BLaER1 (cell line): ENCODE results near the gene GOLGA7B.

Source experiments
- H3K27ac ChIP-seq: shearing (Covaris generic); formaldehyde crosslinking; 2 replicates; pipeline ENCODE4 v1.8.1; 2022
- H3K27me3 ChIP-seq: shearing (Covaris generic); formaldehyde crosslinking; 2 replicates; pipeline ENCODE4 v1.8.1; 2022
- H3K36me3 ChIP-seq: shearing (Covaris generic); formaldehyde crosslinking; 2 replicates; pipeline ENCODE4 v1.8.1; 2022
- H3K4me1 ChIP-seq: shearing (Covaris generic); formaldehyde crosslinking; 2 replicates; pipeline ENCODE4 v1.8.1; 2022
- H3K4me2 ChIP-seq: shearing (Covaris generic); formaldehyde crosslinking; 2 replicates; pipeline ENCODE4 v1.8.1; 2022
- H3K4me3 ChIP-seq: shearing (Covaris generic); formaldehyde crosslinking; 2 replicates; pipeline ENCODE4 v1.8.1; 2022
- H3K9ac ChIP-seq: shearing (Covaris generic); formaldehyde crosslinking; 2 replicates; pipeline ENCODE4 v1.8.1; 2022
- H3K9me3 ChIP-seq: shearing (Covaris generic); formaldehyde crosslinking; 2 replicates; pipeline ENCODE4 v1.8.1; 2022
- H4K20me1 ChIP-seq: shearing (Covaris generic); formaldehyde crosslinking; 2 replicates; pipeline ENCODE4 v1.8.1; 2022
- Cebpa-rat ChIP-seq: shearing (Covaris generic); IDR thresholded peaks from 2 replicates; pipeline ENCODE4 v1.8.1; 2022

Gene GOLGA7B

GRCh38 chr10:97889461-97890265 lies 40.0 kb downstream of the GOLGA7B start:
- no peak overlapping the region for H3K4me2 ChIP-seq
- H3K27me3 ChIP-seq = no peaks in the 10 kb centered on the region
- no peak for TF ChIP-seq Cebpa-rat
- no peak overlapping the region for H3K27ac ChIP-seq
- H3K36me3 ChIP-seq = no peaks in the 10 kb centered on the region
- no peak overlapping the region for H3K4me3 ChIP-seq
- no peak overlapping the region for H3K9ac ChIP-seq
- H4K20me1 ChIP-seq = no peaks in the 10 kb centered on the region
- H3K9me3 ChIP-seq = no peaks in the 10 kb centered on the region
- H3K4me1 ChIP-seq = peaks cover 11% of the 10 kb centered on the region

DNA sequence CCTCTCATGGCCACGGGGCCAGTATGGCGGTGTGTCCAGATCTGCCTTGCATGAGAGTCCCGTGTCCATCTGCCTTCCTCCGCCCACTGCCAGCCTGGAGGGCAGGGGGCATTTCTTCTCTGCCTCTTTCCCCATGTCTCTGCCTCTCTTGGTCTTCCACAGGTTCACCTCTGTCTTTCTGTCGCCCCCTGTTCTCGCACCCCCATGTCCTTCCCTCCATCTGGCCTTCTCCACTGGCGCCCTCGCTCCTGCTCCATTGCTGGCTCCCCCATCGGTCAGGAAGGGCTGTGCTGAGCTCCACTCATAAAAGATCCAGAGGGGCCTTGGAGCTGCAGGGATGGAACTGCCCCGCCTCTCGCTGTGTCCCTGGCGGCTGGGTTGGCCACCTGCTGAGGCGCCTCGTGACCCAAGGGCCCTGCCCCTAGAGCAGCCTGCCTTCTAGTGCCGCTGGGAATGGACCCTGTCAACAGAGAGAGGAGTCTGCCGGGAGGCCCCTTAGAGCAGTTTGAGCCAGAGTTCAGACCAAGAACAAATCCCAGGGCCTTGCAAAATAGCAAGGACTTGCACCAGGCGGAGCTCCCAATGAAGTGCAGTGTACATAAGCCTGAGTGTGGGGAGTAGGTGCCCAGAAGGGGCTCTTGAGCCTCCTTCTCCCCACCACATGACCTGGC lies 42.0 kb downstream of the GOLGA7B start:
- no peak overlapping the region for H3K27ac ChIP-seq
- H3K36me3 ChIP-seq = no peaks in the 10 kb centered on the region
- TF ChIP-seq Cebpa-rat = no peak
- H3K27me3 ChIP-seq = no peaks in the 10 kb centered on the region
- no peak overlapping the region for H3K4me2 ChIP-seq
- no peak overlapping the region for H3K4me3 ChIP-seq
- H3K9me3 ChIP-seq = no peaks in the 10 kb centered on the region
- H3K4me1 ChIP-seq = peaks cover 17% of the 10 kb centered on the region
- H3K9ac ChIP-seq = no peak overlapping the region
- H4K20me1 ChIP-seq = no peaks in the 10 kb centered on the region

- Histone ChIP-seq H3K4me2 (no peak overlapping the region), H3K9ac (no peak overlapping the region), H4K20me1 (no peaks in the 10 kb centered on the region), H3K27ac (no peak overlapping the region), H3K9me3 (no peaks in the 10 kb centered on the region), H3K27me3 (no peaks in the 10 kb centered on the region), H3K4me3 (no peak overlapping the region), H3K36me3 (no peaks in the 10 kb centered on the region), H3K4me1 (peaks cover 17% of the 10 kb centered on the region)
- TF ChIP-seq Cebpa-rat = no peak
Observed at GRCh38 chr10:97892506-97892905, 42.9 kb downstream of the GOLGA7B start.

DNA sequence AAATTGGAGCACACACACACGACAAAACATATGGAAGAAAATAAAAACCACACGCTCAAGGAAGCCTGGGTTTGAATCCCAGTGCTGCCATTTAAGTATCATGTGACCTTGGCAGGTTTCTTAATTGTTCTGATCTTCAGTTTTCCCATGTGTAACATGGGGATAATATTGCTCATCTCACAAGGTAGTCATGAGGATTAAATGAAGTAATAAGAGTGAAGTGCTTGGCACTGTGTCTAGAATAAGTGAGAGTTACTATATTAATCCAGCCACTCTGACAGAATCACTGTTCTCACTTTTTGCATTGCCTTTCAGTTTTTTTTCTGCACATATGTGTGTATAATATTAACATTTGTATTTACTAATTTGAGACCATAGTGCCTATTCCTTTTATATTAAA lies 43.3 kb downstream of the GOLGA7B start:
- Histone ChIP-seq H3K4me3 (no peak overlapping the region), H4K20me1 (no peaks in the 10 kb centered on the region), H3K4me1 (peaks cover 17% of the 10 kb centered on the region), H3K27ac (no peak overlapping the region), H3K4me2 (no peak overlapping the region), H3K36me3 (no peaks in the 10 kb centered on the region), H3K9ac (no peak overlapping the region), H3K9me3 (no peaks in the 10 kb centered on the region), H3K27me3 (no peaks in the 10 kb centered on the region)
- TF ChIP-seq Cebpa-rat = no peak

DNA sequence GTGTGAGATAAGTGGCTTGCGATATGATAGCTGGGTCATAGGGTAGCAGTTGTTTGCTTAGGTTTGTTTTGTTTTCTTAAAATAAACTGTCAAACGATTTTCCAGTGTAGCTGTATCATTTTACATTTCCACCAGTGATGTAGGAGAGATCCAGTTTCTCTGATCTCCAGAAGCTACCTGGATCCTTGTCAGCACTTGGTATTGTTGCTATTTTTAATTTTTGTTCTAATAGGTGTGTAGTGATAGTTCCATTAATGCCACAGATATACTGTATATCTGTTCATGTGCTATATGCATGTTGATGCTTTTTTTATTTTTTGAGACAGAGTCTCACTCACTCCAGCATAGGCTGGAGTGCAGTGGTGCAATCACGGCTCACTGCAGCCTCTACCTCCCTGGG lies 44.4 kb downstream of the GOLGA7B start:
- H3K27ac ChIP-seq = no peak overlapping the region
- no peak overlapping the region for H3K9ac ChIP-seq
- no peak overlapping the region for H3K4me2 ChIP-seq
- H3K9me3 ChIP-seq = no peaks in the 10 kb centered on the region
- no peak for TF ChIP-seq Cebpa-rat
- H3K27me3 ChIP-seq = no peaks in the 10 kb centered on the region
- peaks cover 17% of the 10 kb centered on the region for H3K4me1 ChIP-seq
- H3K36me3 ChIP-seq = no peaks in the 10 kb centered on the region
- H3K4me3 ChIP-seq = no peak overlapping the region
- no peaks in the 10 kb centered on the region for H4K20me1 ChIP-seq

GRCh38 chr10:97895084-97895483 lies 45.4 kb downstream of the GOLGA7B start:
- H3K4me1 ChIP-seq = peaks cover 13% of the 10 kb centered on the region
- no peak overlapping the region for H3K9ac ChIP-seq
- no peaks in the 10 kb centered on the region for H3K9me3 ChIP-seq
- no peak for TF ChIP-seq Cebpa-rat
- no peak overlapping the region for H3K4me2 ChIP-seq
- no peaks in the 10 kb centered on the region for H3K27me3 ChIP-seq
- no peaks in the 10 kb centered on the region for H4K20me1 ChIP-seq
- H3K36me3 ChIP-seq = no peaks in the 10 kb centered on the region
- H3K4me3 ChIP-seq = no peak overlapping the region
- H3K27ac ChIP-seq = no peak overlapping the region

GRCh38 chr10:97895915-97896314 lies 46.3 kb downstream of the GOLGA7B start:
- Histone ChIP-seq H3K9ac (no peak overlapping the region), H3K4me1 (peaks cover 13% of the 10 kb centered on the region), H3K27me3 (no peaks in the 10 kb centered on the region), H3K27ac (no peak overlapping the region), H3K4me3 (no peak overlapping the region), H4K20me1 (no peaks in the 10 kb centered on the region), H3K36me3 (no peaks in the 10 kb centered on the region), H3K9me3 (no peaks in the 10 kb centered on the region), H3K4me2 (peak overlapping the region; percentile 48)
- TF ChIP-seq Cebpa-rat = no peak

GRCh38 chr10:97896756-97897358 lies 47.2 kb downstream of the GOLGA7B start:
- H3K4me1 ChIP-seq = peaks cover 13% of the 10 kb centered on the region
- no peak overlapping the region for H3K27ac ChIP-seq
- TF ChIP-seq Cebpa-rat = no peak
- no peaks in the 10 kb centered on the region for H3K9me3 ChIP-seq
- no peaks in the 10 kb centered on the region for H3K27me3 ChIP-seq
- no peak overlapping the region for H3K4me2 ChIP-seq
- no peaks in the 10 kb centered on the region for H4K20me1 ChIP-seq
- H3K4me3 ChIP-seq = no peak overlapping the region
- no peak overlapping the region for H3K9ac ChIP-seq
- no peaks in the 10 kb centered on the region for H3K36me3 ChIP-seq

DNA sequence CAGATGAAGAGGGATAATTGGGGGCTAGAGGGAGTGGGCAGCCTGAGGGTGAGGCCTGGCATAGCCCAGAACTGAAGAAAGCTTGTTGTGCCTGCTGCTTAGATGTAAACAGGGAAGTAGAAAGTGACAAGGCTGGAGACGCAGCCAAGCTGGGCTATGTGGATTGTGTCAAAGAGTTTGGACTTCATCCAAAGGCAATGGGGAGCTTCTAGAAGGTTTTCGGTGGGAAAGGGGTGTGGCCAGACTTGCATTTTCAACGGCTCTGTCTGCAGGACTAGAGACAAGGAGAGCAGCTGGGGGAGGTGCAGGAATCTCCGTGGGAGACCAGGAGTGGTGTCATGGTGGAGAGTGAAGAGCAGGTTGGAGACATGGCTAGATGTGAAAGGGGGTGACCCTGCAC lies 48.8 kb downstream of the GOLGA7B start:
- Histone ChIP-seq H3K9ac (no peak overlapping the region), H3K27me3 (no peaks in the 10 kb centered on the region), H4K20me1 (no peaks in the 10 kb centered on the region), H3K4me3 (no peak overlapping the region), H3K4me2 (no peak overlapping the region), H3K9me3 (no peaks in the 10 kb centered on the region), H3K4me1 (peaks cover 13% of the 10 kb centered on the region), H3K27ac (no peak overlapping the region), H3K36me3 (no peaks in the 10 kb centered on the region)
- no peak for TF ChIP-seq Cebpa-rat

- no peak for TF ChIP-seq Cebpa-rat
- Histone ChIP-seq H3K36me3 (no peaks in the 10 kb centered on the region), H3K9me3 (no peaks in the 10 kb centered on the region), H3K27me3 (peaks cover 13% of the 10 kb centered on the region; the same call in 1 of the 2 replicates), H3K4me3 (no peak overlapping the region), H3K9ac (no peak overlapping the region), H3K4me2 (no peak overlapping the region), H3K27ac (no peak overlapping the region), H4K20me1 (no peaks in the 10 kb centered on the region), H3K4me1 (peaks cover 2% of the 10 kb centered on the region)
Observed at GRCh38 chr10:97901381-97901780, 51.7 kb downstream of the GOLGA7B start.
